Measurements from ENCODE around the gene ABTB2.

ABTB2 gene

DNA sequence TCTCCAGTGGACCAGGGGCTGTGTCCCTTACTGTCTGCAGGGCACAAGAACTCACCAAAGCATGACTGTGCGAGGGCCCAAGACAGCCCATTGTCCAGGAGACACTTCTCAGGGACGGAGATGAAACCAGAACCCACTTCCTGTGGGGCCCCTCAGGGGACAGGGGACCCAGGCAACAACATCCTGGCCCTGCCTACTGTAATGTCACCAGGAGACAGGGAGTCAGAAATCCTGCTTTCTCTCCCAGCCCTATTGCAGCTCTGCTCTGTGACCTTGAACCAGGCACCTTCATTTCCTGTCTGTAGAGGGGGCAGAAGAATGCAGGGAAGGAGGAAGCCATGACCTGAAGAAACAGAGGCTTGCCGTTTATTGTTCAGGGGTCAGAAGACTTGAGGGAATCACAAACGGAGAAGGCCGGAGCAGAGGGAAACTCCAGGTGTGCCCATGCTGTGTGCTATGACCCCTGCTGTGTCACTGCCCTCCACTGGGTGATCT, 154.4 kb downstream of the ABTB2 start:
- Histone ChIP-seq H2BK120ac (ENCODE audit: low read depth, low read length) (no peak overlapping the region), H4K8ac (ENCODE audit: low read depth, low read length) (no peak overlapping the region), H3K4me1 (ENCODE audit: control insufficient read depth in 2 of 2, insufficient read depth in 1 of 2, low read depth in 1 of 2, low read length in 2 of 2) (peaks cover 6 to 31% of the 10 kb centered on the region in 2 donors), H3K27ac (replicated peaks; ENCODE audit: low read length) (no peak overlapping the region), H3K79me1 (ENCODE audit: low read depth, low read length) (no peaks in the 10 kb centered on the region), H2AK5ac (ENCODE audit: low read depth, low read length) (no peak overlapping the region), H3K9me3 (replicated peaks in 1 of 2; ENCODE audit: control insufficient read depth in 2 of 2, insufficient read depth in 1 of 2, low read depth in 1 of 2, low read length in 2 of 2) (no peaks in the 10 kb centered on the region), H3K4me2 (ENCODE audit: insufficient read depth, low read length, poor library complexity, severe bottlenecking) (no peak overlapping the region), H3K27me3 (ENCODE audit: control insufficient read depth in 3 of 3, insufficient read depth in 3 of 3, low read depth in 1 of 3, low read length in 3 of 3) (no peaks in the 10 kb centered on the region), H2BK12ac (ENCODE audit: low read length) (no peak overlapping the region), H3K4ac (ENCODE audit: low read length) (no peak overlapping the region), H2BK5ac (ENCODE audit: low read length) (no peak overlapping the region), H2BK15ac (ENCODE audit: low read length) (no peak overlapping the region), H4K91ac (ENCODE audit: low read depth, low read length, poor library complexity) (no peak overlapping the region), H3K36me3 (replicated peaks in 1 of 2; ENCODE audit: control insufficient read depth in 2 of 2, insufficient read depth in 2 of 2, low read length in 2 of 2) (peaks cover 0 to 3% of the 10 kb centered on the region in 2 donors), H3K4me3 (ENCODE audit: low read length in 2 of 2) (no peak overlapping the region), H3K14ac (ENCODE audit: low read length) (no peak overlapping the region), H3K9ac (ENCODE audit: low read depth, low read length, poor library complexity) (no peak overlapping the region), H3K23ac (ENCODE audit: low read depth, low read length, poor library complexity) (no peak overlapping the region), H3K18ac (ENCODE audit: low read length) (no peak overlapping the region), H2AFZ (ENCODE audit: low read length) (no peak overlapping the region)
- no peak for DNase-seq (ENCODE audit: low spot score)
- no CpG with 5 or more reads among the region's 5 CpGs for whole genome bisulfite sequencing, 2 donors (ENCODE audit: extremely low coverage in 2 of 2, insufficient read length in 2 of 2, insufficient replicate concordance in 1 of 2)

DNA sequence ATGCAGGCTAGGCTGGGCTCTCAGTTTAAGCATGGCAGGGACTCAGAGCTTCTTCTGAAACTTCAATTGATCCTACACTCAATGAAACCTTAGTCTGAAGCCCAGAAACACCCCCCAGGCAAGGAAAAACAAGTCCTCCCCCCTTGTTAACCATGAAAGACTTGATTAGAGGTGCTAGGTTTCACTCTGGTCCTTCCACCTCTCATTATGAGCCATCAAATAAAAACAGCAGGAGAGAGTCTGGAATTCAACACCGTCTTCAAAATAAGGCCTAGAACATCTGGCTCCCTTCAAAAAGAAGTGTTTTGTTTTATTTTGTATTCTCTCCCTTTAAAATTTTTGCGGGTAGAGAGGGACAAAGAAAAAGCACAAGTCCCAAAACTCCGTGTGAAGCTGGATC, 156.7 kb downstream of the ABTB2 start:
- WGBS, 2 donors (ENCODE audit: extremely low coverage in 2 of 2, insufficient read length in 2 of 2, insufficient replicate concordance in 1 of 2) = no CpG with 5 or more reads among the region's 3 CpGs
- no peak overlapping the region for H2BK120ac ChIP-seq (ENCODE audit: low read depth, low read length)
- no peak overlapping the region for H2BK5ac ChIP-seq (ENCODE audit: low read length)
- H2AK5ac ChIP-seq (ENCODE audit: low read depth, low read length) = no peak overlapping the region
- no peak overlapping the region for H3K9ac ChIP-seq (ENCODE audit: low read depth, low read length, poor library complexity)
- no peak overlapping the region for H3K4ac ChIP-seq (ENCODE audit: low read length)
- no peaks in the 10 kb centered on the region for H3K79me1 ChIP-seq (ENCODE audit: low read depth, low read length)
- H2BK12ac ChIP-seq (ENCODE audit: low read length) = no peak overlapping the region
- no peak overlapping the region for H3K4me2 ChIP-seq (ENCODE audit: insufficient read depth, low read length, poor library complexity, severe bottlenecking)
- no peak overlapping the region for H2AFZ ChIP-seq (ENCODE audit: low read length)
- H4K91ac ChIP-seq (ENCODE audit: low read depth, low read length, poor library complexity) = no peak overlapping the region
- no peak overlapping the region for H4K8ac ChIP-seq (ENCODE audit: low read depth, low read length)
- no peak overlapping the region for H3K23ac ChIP-seq (ENCODE audit: low read depth, low read length, poor library complexity)
- no peaks in the 10 kb centered on the region for H3K9me3 ChIP-seq (replicated peaks in 1 of 2; ENCODE audit: control insufficient read depth in 2 of 2, insufficient read depth in 1 of 2, low read depth in 1 of 2, low read length in 2 of 2)
- DNase-seq (ENCODE audit: low spot score) = no peak
- H2BK15ac ChIP-seq (ENCODE audit: low read length) = no peak overlapping the region
- no peak overlapping the region for H3K18ac ChIP-seq (ENCODE audit: low read length)
- no peak overlapping the region for H3K27ac ChIP-seq (replicated peaks; ENCODE audit: low read length)
- peaks cover 0 to 21% of the 10 kb centered on the region in 2 donors for H3K4me1 ChIP-seq (ENCODE audit: control insufficient read depth in 2 of 2, insufficient read depth in 1 of 2, low read depth in 1 of 2, low read length in 2 of 2)
- H3K27me3 ChIP-seq (ENCODE audit: control insufficient read depth in 3 of 3, insufficient read depth in 3 of 3, low read depth in 1 of 3, low read length in 3 of 3) = no peaks in the 10 kb centered on the region
- H3K4me3 ChIP-seq (ENCODE audit: low read length in 2 of 2) = no peak overlapping the region
- H3K14ac ChIP-seq (ENCODE audit: low read length) = no peak overlapping the region
- peaks cover 0 to 11% of the 10 kb centered on the region in 2 donors for H3K36me3 ChIP-seq (replicated peaks in 1 of 2; ENCODE audit: control insufficient read depth in 2 of 2, insufficient read depth in 2 of 2, low read length in 2 of 2)

DNA sequence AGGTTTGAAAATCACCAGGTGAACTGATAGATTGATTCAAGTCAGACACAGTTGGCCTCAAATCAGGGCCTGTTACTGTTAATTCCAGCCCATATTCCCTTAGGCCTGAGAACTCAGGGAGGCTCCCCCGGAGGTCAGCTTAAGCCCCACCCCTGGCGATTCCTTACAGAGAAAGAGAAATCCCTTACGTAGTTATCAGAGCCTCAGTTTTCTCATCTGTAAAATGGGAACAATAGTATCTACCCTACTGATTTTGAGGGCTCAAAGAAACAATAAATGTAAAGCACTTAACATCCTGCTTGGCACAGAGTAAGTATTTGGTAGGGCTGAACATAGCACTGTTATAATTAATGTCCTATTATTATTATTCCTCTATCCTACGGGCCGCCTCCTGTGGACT, 158.3 kb downstream of the ABTB2 start:
- no peak for DNase-seq (ENCODE audit: low spot score)
- Histone ChIP-seq H3K27me3 (ENCODE audit: control insufficient read depth in 3 of 3, insufficient read depth in 3 of 3, low read depth in 1 of 3, low read length in 3 of 3) (no peaks in the 10 kb centered on the region), H2AK5ac (ENCODE audit: low read depth, low read length) (no peak overlapping the region), H2BK15ac (ENCODE audit: low read length) (no peak overlapping the region), H3K9ac (ENCODE audit: low read depth, low read length, poor library complexity) (no peak overlapping the region), H3K79me1 (ENCODE audit: low read depth, low read length) (no peaks in the 10 kb centered on the region), H3K9me3 (replicated peaks in 1 of 2; ENCODE audit: control insufficient read depth in 2 of 2, insufficient read depth in 1 of 2, low read depth in 1 of 2, low read length in 2 of 2) (no peaks in the 10 kb centered on the region), H4K8ac (ENCODE audit: low read depth, low read length) (no peak overlapping the region), H2AFZ (ENCODE audit: low read length) (no peak overlapping the region), H3K4me3 (ENCODE audit: low read length in 2 of 2) (no peak overlapping the region), H3K4me2 (ENCODE audit: insufficient read depth, low read length, poor library complexity, severe bottlenecking) (no peak overlapping the region), H3K4ac (ENCODE audit: low read length) (no peak overlapping the region), H3K27ac (replicated peaks; ENCODE audit: low read length) (no peak overlapping the region), H2BK5ac (ENCODE audit: low read length) (no peak overlapping the region), H2BK12ac (ENCODE audit: low read length) (no peak overlapping the region), H2BK120ac (ENCODE audit: low read depth, low read length) (no peak overlapping the region), H3K18ac (ENCODE audit: low read length) (no peak overlapping the region), H3K23ac (ENCODE audit: low read depth, low read length, poor library complexity) (no peak overlapping the region), H3K36me3 (replicated peaks in 1 of 2; ENCODE audit: control insufficient read depth in 2 of 2, insufficient read depth in 2 of 2, low read length in 2 of 2) (peaks cover 0 to 21% of the 10 kb centered on the region in 2 donors), H3K4me1 (ENCODE audit: control insufficient read depth in 2 of 2, insufficient read depth in 1 of 2, low read depth in 1 of 2, low read length in 2 of 2) (peaks cover 0 to 13% of the 10 kb centered on the region in 2 donors), H3K14ac (ENCODE audit: low read length) (no peak overlapping the region), H4K91ac (ENCODE audit: low read depth, low read length, poor library complexity) (no peak overlapping the region)
- WGBS, 2 donors (ENCODE audit: extremely low coverage in 2 of 2, insufficient read length in 2 of 2, insufficient replicate concordance in 1 of 2) = no CpG with 5 or more reads among the region's 5 CpGs

DNA sequence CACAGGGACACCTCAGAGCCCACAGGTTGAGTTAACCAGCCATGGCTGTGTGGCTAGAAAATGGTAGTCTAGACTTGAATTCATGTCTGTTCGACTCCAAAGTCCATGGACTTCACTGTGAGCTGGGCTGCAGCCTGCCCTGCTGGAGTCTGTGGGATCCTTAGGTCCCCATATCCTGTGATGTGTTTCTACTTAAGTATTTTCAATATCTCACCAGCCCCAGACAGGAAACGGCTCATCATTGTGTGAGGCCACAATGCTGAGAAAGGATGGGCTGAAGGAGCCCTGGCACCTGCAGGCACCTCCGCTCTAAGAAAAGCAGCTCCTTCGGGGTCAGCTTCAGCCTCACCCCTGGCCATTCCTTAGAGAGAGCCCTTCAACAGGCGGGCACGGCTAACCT, 159.3 kb downstream of the ABTB2 start:
- Histone ChIP-seq H3K14ac (ENCODE audit: low read length) (no peak overlapping the region), H2BK12ac (ENCODE audit: low read length) (no peak overlapping the region), H2BK15ac (ENCODE audit: low read length) (no peak overlapping the region), H3K9me3 (replicated peaks in 1 of 2; ENCODE audit: control insufficient read depth in 2 of 2, insufficient read depth in 1 of 2, low read depth in 1 of 2, low read length in 2 of 2) (no peaks in the 10 kb centered on the region), H3K79me1 (ENCODE audit: low read depth, low read length) (no peaks in the 10 kb centered on the region), H2AFZ (ENCODE audit: low read length) (no peak overlapping the region), H3K9ac (ENCODE audit: low read depth, low read length, poor library complexity) (no peak overlapping the region), H2AK5ac (ENCODE audit: low read depth, low read length) (no peak overlapping the region), H3K18ac (ENCODE audit: low read length) (no peak overlapping the region), H3K27me3 (ENCODE audit: control insufficient read depth in 3 of 3, insufficient read depth in 3 of 3, low read depth in 1 of 3, low read length in 3 of 3) (no peaks in the 10 kb centered on the region), H2BK5ac (ENCODE audit: low read length) (no peak overlapping the region), H3K4me3 (ENCODE audit: low read length in 2 of 2) (no peak overlapping the region), H3K4me1 (ENCODE audit: control insufficient read depth in 2 of 2, insufficient read depth in 1 of 2, low read depth in 1 of 2, low read length in 2 of 2) (peaks cover 5 to 8% of the 10 kb centered on the region in 2 donors), H3K4ac (ENCODE audit: low read length) (no peak overlapping the region), H2BK120ac (ENCODE audit: low read depth, low read length) (no peak overlapping the region), H3K27ac (replicated peaks; ENCODE audit: low read length) (no peak overlapping the region), H4K91ac (ENCODE audit: low read depth, low read length, poor library complexity) (no peak overlapping the region), H3K4me2 (ENCODE audit: insufficient read depth, low read length, poor library complexity, severe bottlenecking) (no peak overlapping the region), H4K8ac (ENCODE audit: low read depth, low read length) (no peak overlapping the region), H3K36me3 (replicated peaks in 1 of 2; ENCODE audit: control insufficient read depth in 2 of 2, insufficient read depth in 2 of 2, low read length in 2 of 2) (peaks cover 0 to 21% of the 10 kb centered on the region in 2 donors), H3K23ac (ENCODE audit: low read depth, low read length, poor library complexity) (no peak overlapping the region)
- no peak for DNase-seq (ENCODE audit: low spot score)
- WGBS, 2 donors (ENCODE audit: extremely low coverage in 2 of 2, insufficient read length in 2 of 2, insufficient replicate concordance in 1 of 2) = no CpG with 5 or more reads among the region's 6 CpGs
